ENCODE results near the gene CRYBG1. TPM values are rescaled to one million over a fixed set of nuclear protein-coding genes. Genes with fewer than 3 reads are reported as not detected.

The CRYBG1 gene
- total RNA-seq, 1 experiment from 2014 or later, result 5.7 TPM

GRCh38 chr6:106549521-106549920 is 189.0 kb downstream of the CRYBG1 start:
- no peak overlapping the region for H2AFZ ChIP-seq (ENCODE audit: low read length)
- Mint-ChIP-seq H3K36me3 (ENCODE audit: insufficient read depth in 1 of 3, low read depth in 3 of 3) (peaks cover 0 to 8% (median 7%) of the 10 kb centered on the region in 3 experiments; a peak in 3 of 7 replicates), H3K9me3 (no peaks in the 10 kb centered on the region), H3K27ac (no peak overlapping the region), H3K27me3 (ENCODE audit: low read depth) (no peaks in the 10 kb centered on the region), H3K4me1 (peaks cover 8 to 16% of the 10 kb centered on the region in 2 experiments), H3K4me3 (no peak overlapping the region)
- H3T11ph ChIP-seq (ENCODE audit: low read length), result no peak overlapping the region
- no peaks in the 10 kb centered on the region for H3K79me1 ChIP-seq (ENCODE audit: insufficient read depth, low read depth, low read length, poor library complexity, severe bottlenecking)
- no peak overlapping the region for H3K14ac ChIP-seq (ENCODE audit: insufficient read depth, low read length)
- H2BK20ac ChIP-seq (ENCODE audit: low read depth, low read length, poor library complexity, severe bottlenecking), result no peak overlapping the region
- H3K27ac ChIP-seq (ENCODE audit: insufficient read length, low read depth, low read length), result no peak overlapping the region
- H3K9me3 ChIP-seq (ENCODE audit: control insufficient read depth, low read depth, low read length), result no peaks in the 10 kb centered on the region
- WGBS (ENCODE audit: extremely low coverage, insufficient read length, low lambda C conversion rate), result no CpG with 5 or more reads among the region's 1 CpG
- no peaks in the 10 kb centered on the region for H3K4me1 ChIP-seq (ENCODE audit: insufficient read depth, low read length)
- H3K23ac ChIP-seq (ENCODE audit: insufficient read length, low read depth, low read length), result no peak overlapping the region
- no peaks in the 10 kb centered on the region for H3K27me3 ChIP-seq (ENCODE audit: insufficient read depth, low read length)
- no peak overlapping the region for H3K18ac ChIP-seq (ENCODE audit: insufficient read length, low read depth, low read length)
- no peak overlapping the region for H2BK5ac ChIP-seq (ENCODE audit: insufficient read length, low read length)
- no peaks in the 10 kb centered on the region for H4K20me1 ChIP-seq (ENCODE audit: control insufficient read depth, insufficient read depth, insufficient read length)
- H3K9ac ChIP-seq (ENCODE audit: extremely low read depth, insufficient read length, low read length), result no peak overlapping the region
- H3K79me2 ChIP-seq (ENCODE audit: insufficient read depth, low read length), result no peaks in the 10 kb centered on the region
- TF ChIP-seq CTCF (conservative IDR thresholded peaks at IDR 0.05), result no peak
- no peak overlapping the region for H3K4me2 ChIP-seq (ENCODE audit: insufficient read depth, insufficient read length, low read length)
- DNase-seq, result no peak
- H2BK120ac ChIP-seq (ENCODE audit: low read depth, low read length, poor library complexity, severe bottlenecking), result no peak overlapping the region
- no peak overlapping the region for H4K91ac ChIP-seq (ENCODE audit: insufficient read length, low read depth, low read length)
- H3K23me2 ChIP-seq (ENCODE audit: insufficient read length, low read depth, low read length, poor library complexity, severe bottlenecking), result no peaks in the 10 kb centered on the region
- no peak overlapping the region for H2AK5ac ChIP-seq (ENCODE audit: insufficient read length, low read length)
- H4K8ac ChIP-seq (replicated peaks; ENCODE audit: insufficient read length, low read depth, low read length), result no peak overlapping the region
- no peak overlapping the region for H2BK15ac ChIP-seq (ENCODE audit: low read depth, low read length)
- H2BK12ac ChIP-seq (ENCODE audit: insufficient read length, low read depth, low read length), result no peak overlapping the region
- H3K56ac ChIP-seq (ENCODE audit: insufficient read length, low read depth, low read length), result no peak overlapping the region
- no peak overlapping the region for H4K5ac ChIP-seq (ENCODE audit: insufficient read length, low read depth, low read length)
- no peak overlapping the region for H3K4ac ChIP-seq (ENCODE audit: low read depth, low read length)
